Liver (tissue), 9 donors: Measurements from ENCODE around the gene CACFD1. TPM values are rescaled to one million over a fixed set of nuclear protein-coding genes. Genes with fewer than 3 reads are reported as not detected.

ENCODE experiments used
- DNase-seq: peaks from one replicate; pipeline ENCODE4 v3.0.0-alpha.2; 2017; ENCODE audit warnings: low spot score
- H3K27ac ChIP-seq, 2 donors: one replicate each; pipeline ENCODE4 v1.7.0; 2013; ENCODE audit warnings: inconsistent platforms in 2 of 2, low read length in 2 of 2, control low read depth in 1 of 2, low read depth in 1 of 2, mild to moderate bottlenecking in 1 of 2
- H3K27me3 ChIP-seq, 4 donors: one replicate each; pipeline versions ENCODE4 v1.6.1 to v1.7.0; 2013; ENCODE audit warnings: low read length in 3 of 4, inconsistent platforms in 1 of 4, mild to moderate bottlenecking in 1 of 4, moderate library complexity in 1 of 4; ENCODE audit not compliant: control insufficient read depth in 4 of 4, insufficient read depth in 4 of 4
- H3K36me3 ChIP-seq, 4 donors: one replicate each; pipeline versions ENCODE4 v1.6.1 to v1.7.0; 2013; ENCODE audit warnings: low read length in 3 of 4, mild to moderate bottlenecking in 3 of 4, low read depth in 1 of 4, moderate library complexity in 1 of 4; ENCODE audit not compliant: control insufficient read depth in 4 of 4, insufficient read depth in 3 of 4
- H3K4me1 ChIP-seq, 4 donors: one replicate each; pipeline versions ENCODE4 v1.6.1 to v1.7.0; 2013; ENCODE audit warnings: low read length in 3 of 4, mild to moderate bottlenecking in 3 of 4, moderate library complexity in 1 of 4; ENCODE audit not compliant: control insufficient read depth in 4 of 4, insufficient read depth in 4 of 4
- H3K4me3 ChIP-seq, 3 donors: one replicate each; pipeline versions ENCODE4 v1.6.1 to v1.7.0; 2013; ENCODE audit warnings: low read length in 3 of 3, control low read depth in 1 of 3, low read depth in 1 of 3, mild to moderate bottlenecking in 1 of 3
- H3K9ac ChIP-seq, 2 donors: one replicate each; pipeline ENCODE4 v1.7.0; 2013; ENCODE audit warnings: low read length in 2 of 2, mild to moderate bottlenecking in 2 of 2, moderate library complexity in 2 of 2, control low read depth in 1 of 2, low read depth in 1 of 2
- H3K9me3 ChIP-seq, 4 donors: one replicate each; pipeline versions ENCODE4 v1.6.1 to v1.7.0; 2013; ENCODE audit warnings: low read length in 3 of 4; ENCODE audit not compliant: control insufficient read depth in 4 of 4
- EGR1 ChIP-seq, 2 donors: IDR thresholded peaks; 2 replicates each; pipeline ENCODE4 v1.6.1; 2016 to 2018; ENCODE audit warnings: antibody characterized with exemption in 2 of 2, low read depth in 2 of 2
- FOXA1 ChIP-seq: IDR thresholded peaks from 2 replicates; pipeline ENCODE4 v1.6.1; 2016; ENCODE audit warnings: antibody characterized with exemption
- FOXA2 ChIP-seq: IDR thresholded peaks from 2 replicates; pipeline ENCODE4 v1.6.1; 2016; ENCODE audit warnings: antibody characterized with exemption
- GABPA ChIP-seq, 2 donors: IDR thresholded peaks in 1 of 2; conservative IDR thresholded peaks in 1 of 2; 2 replicates each; pipeline ENCODE4 v1.6.1; 2016; ENCODE audit warnings: antibody characterized with exemption in 2 of 2, mild to moderate bottlenecking in 1 of 2, moderate library complexity in 1 of 2
- HNF4A ChIP-seq, 2 donors: conservative IDR thresholded peaks; 2 replicates each; pipeline ENCODE4 v1.6.1; 2016; ENCODE audit warnings: antibody characterized with exemption in 2 of 2, mild to moderate bottlenecking in 2 of 2
- JUND ChIP-seq, 2 donors: IDR thresholded peaks; 2 replicates each; pipeline ENCODE4 v1.6.1; 2016; ENCODE audit warnings: antibody characterized with exemption in 2 of 2
- NR2F2 ChIP-seq: IDR thresholded peaks from 2 replicates; pipeline ENCODE4 v1.6.1; 2016; ENCODE audit warnings: antibody characterized with exemption
- RAD21 ChIP-seq, 2 donors: IDR thresholded peaks; 2 replicates each; pipeline ENCODE4 v1.6.1; 2016; ENCODE audit warnings: antibody characterized with exemption in 2 of 2, mild to moderate bottlenecking in 2 of 2
- RXRA ChIP-seq, 2 donors: IDR thresholded peaks; 2 replicates each; pipeline ENCODE4 v1.6.1; 2017 to 2018; ENCODE audit warnings: antibody characterized with exemption in 2 of 2, mild to moderate bottlenecking in 1 of 2
- YY1 ChIP-seq: IDR thresholded peaks from 2 replicates; pipeline ENCODE4 v1.6.1; 2016; ENCODE audit warnings: antibody characterized with exemption, mild to moderate bottlenecking
- WGBS: extraction: QIAGEN DNeasy Blood & Tissue Kit; methylation state at CpG from one replicate; pipeline ENCODE4 v1.1.7; 2013; 5-methylcytosine and 5-hydroxymethylcytosine counted together
- polyA plus RNA-seq, 2 donors: library from polyadenylated mRNA; stranded (reverse) in 1 of 2; unstranded in 1 of 2; fragments of 200-250 nt in 1 of 2; fragments of >200 nt in 1 of 2; fragmentation: Nextera tagmentation in 1 of 2; extraction: Ambion mirVana in 1 of 2; gene quantifications; one replicate each; pipeline versions ENCODE4 v1.2.1 to v1.2.3, GENCODE V29; 2013 to 2015
- total RNA-seq, 2 donors: library from RNA; depleted of rRNA; stranded (reverse); fragments of >200 nt; gene quantifications; one replicate each; pipeline ENCODE4 v1.2.3, GENCODE V29; 2014
- TF ChIP-seq, protein P1 (sequence below): IDR thresholded peaks from 2 replicates; pipeline ENCODE4 v1.6.1; 2016; ENCODE audit warnings: antibody characterized with exemption
- TF ChIP-seq, protein P2 (sequence below): IDR thresholded peaks from 2 replicates; pipeline ENCODE4 v1.6.1; 2016; ENCODE audit warnings: antibody characterized with exemption
- TF ChIP-seq, protein P3 (sequence below): IDR thresholded peaks from 2 replicates; pipeline ENCODE4 v1.6.1; 2016; ENCODE audit warnings: antibody characterized with exemption, mild to moderate bottlenecking
- TF ChIP-seq, protein P4 (sequence below): IDR thresholded peaks from 2 replicates; pipeline ENCODE4 v1.6.1; 2016; ENCODE audit warnings: antibody characterized with exemption
- TF ChIP-seq, protein P5 (sequence below): fragments of 150-350 bp; IDR thresholded peaks from 2 replicates; pipeline ENCODE4 v1.5.1; 2017; ENCODE audit warnings: improper control_type of control experiment, low read depth, low read length; ENCODE audit not compliant: missing input control
- donor health status: healthy.
- donor health status: healthy.
- donor health status: healthy.
- donor health status: healthy.
- donor health status: healthy.

The CACFD1 gene
- total and polyA plus RNA-seq, 4 donors: 10.1 to 34.5 (median 26.4) TPM

DNA sequence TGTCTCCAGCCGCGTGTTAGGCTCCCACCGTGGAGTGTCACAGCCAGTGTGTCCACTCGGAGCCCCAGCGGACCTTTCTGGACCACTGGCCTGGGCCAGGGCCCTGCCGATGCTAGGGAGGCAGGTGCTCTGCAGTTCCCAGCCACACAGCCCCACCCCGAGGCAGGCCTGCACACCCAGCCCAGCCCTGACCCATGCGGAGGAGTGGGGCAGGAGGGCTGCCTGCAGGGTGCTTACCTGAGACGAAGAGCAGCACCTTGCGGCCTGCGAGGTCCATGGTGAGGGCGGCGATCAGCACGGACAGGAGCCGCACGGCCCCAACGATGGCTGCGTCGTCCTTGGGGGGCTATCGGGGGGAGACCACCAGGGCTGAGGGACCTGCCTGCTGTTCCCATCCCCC, 14.0 kb downstream of the CACFD1 start:
- 90% methylated on average over 20 of the region's 20 CpGs for WGBS
- peaks cover 0 to 27% (median 13%) of the 10 kb centered on the region in 4 donors for H3K4me1 ChIP-seq

DNA sequence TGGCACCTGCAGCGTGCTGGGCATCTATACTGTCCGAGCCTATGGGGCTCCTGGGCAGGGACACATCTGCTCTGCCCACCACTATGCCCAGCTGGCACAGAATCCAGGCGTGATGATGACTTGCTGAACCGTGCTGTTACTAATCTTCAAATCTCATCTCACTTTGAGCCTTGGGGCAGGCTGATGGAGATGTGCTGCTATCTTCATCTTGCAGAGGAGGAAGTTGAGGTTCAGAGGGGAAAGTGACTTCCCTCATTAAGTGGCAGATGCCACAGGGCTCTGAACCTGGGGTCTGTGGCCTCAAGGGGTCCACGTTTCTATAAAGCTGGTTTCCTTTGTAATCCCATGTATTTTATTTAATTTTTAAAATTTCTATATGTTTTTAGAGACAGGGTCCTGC, 14.4 kb downstream of the CACFD1 start:
- TF ChIP-seq NR2F2 (no peak), RAD21 (IDR thresholded peaks at IDR 0.05) (no peak), JUND (IDR thresholded peaks at IDR 0.05) (no peak), HNF4A (conservative IDR thresholded peaks at IDR 0.05) (no peak), GABPA (IDR thresholded peaks at IDR 0.05 in 1 of 2, conservative IDR thresholded peaks at IDR 0.05 in 1 of 2) (no peak), FOXA1 (no peak), YY1 (no peak), EGR1 (IDR thresholded peaks at IDR 0.05; ENCODE audit: low read depth in 2 of 2) (no peak), RXRA (IDR thresholded peaks at IDR 0.05) (no peak), FOXA2 (no peak)
- TF ChIP-seq, protein P1, sequence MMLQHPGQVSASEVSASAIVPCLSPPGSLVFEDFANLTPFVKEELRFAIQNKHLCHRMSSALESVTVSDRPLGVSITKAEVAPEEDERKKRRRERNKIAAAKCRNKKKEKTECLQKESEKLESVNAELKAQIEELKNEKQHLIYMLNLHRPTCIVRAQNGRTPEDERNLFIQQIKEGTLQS: no peak
- TF ChIP-seq, protein P2, sequence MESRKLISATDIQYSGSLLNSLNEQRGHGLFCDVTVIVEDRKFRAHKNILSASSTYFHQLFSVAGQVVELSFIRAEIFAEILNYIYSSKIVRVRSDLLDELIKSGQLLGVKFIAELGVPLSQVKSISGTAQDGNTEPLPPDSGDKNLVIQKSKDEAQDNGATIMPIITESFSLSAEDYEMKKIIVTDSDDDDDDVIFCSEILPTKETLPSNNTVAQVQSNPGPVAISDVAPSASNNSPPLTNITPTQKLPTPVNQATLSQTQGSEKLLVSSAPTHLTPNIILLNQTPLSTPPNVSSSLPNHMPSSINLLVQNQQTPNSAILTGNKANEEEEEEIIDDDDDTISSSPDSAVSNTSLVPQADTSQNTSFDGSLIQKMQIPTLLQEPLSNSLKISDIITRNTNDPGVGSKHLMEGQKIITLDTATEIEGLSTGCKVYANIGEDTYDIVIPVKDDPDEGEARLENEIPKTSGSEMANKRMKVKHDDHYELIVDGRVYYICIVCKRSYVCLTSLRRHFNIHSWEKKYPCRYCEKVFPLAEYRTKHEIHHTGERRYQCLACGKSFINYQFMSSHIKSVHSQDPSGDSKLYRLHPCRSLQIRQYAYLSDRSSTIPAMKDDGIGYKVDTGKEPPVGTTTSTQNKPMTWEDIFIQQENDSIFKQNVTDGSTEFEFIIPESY: no peak
- TF ChIP-seq, protein P3, sequence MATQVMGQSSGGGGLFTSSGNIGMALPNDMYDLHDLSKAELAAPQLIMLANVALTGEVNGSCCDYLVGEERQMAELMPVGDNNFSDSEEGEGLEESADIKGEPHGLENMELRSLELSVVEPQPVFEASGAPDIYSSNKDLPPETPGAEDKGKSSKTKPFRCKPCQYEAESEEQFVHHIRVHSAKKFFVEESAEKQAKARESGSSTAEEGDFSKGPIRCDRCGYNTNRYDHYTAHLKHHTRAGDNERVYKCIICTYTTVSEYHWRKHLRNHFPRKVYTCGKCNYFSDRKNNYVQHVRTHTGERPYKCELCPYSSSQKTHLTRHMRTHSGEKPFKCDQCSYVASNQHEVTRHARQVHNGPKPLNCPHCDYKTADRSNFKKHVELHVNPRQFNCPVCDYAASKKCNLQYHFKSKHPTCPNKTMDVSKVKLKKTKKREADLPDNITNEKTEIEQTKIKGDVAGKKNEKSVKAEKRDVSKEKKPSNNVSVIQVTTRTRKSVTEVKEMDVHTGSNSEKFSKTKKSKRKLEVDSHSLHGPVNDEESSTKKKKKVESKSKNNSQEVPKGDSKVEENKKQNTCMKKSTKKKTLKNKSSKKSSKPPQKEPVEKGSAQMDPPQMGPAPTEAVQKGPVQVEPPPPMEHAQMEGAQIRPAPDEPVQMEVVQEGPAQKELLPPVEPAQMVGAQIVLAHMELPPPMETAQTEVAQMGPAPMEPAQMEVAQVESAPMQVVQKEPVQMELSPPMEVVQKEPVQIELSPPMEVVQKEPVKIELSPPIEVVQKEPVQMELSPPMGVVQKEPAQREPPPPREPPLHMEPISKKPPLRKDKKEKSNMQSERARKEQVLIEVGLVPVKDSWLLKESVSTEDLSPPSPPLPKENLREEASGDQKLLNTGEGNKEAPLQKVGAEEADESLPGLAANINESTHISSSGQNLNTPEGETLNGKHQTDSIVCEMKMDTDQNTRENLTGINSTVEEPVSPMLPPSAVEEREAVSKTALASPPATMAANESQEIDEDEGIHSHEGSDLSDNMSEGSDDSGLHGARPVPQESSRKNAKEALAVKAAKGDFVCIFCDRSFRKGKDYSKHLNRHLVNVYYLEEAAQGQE: no peak
- TF ChIP-seq, protein P4, sequence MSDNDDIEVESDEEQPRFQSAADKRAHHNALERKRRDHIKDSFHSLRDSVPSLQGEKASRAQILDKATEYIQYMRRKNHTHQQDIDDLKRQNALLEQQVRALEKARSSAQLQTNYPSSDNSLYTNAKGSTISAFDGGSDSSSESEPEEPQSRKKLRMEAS: no peak
- TF ChIP-seq, protein P5, sequence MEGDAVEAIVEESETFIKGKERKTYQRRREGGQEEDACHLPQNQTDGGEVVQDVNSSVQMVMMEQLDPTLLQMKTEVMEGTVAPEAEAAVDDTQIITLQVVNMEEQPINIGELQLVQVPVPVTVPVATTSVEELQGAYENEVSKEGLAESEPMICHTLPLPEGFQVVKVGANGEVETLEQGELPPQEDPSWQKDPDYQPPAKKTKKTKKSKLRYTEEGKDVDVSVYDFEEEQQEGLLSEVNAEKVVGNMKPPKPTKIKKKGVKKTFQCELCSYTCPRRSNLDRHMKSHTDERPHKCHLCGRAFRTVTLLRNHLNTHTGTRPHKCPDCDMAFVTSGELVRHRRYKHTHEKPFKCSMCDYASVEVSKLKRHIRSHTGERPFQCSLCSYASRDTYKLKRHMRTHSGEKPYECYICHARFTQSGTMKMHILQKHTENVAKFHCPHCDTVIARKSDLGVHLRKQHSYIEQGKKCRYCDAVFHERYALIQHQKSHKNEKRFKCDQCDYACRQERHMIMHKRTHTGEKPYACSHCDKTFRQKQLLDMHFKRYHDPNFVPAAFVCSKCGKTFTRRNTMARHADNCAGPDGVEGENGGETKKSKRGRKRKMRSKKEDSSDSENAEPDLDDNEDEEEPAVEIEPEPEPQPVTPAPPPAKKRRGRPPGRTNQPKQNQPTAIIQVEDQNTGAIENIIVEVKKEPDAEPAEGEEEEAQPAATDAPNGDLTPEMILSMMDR: no peak

More for the DNA sequence above, 14.0 kb downstream of the CACFD1 start:
- Histone ChIP-seq H3K9ac (no peak overlapping the region), H3K27me3 (no peaks in the 10 kb centered on the region), H3K4me3 (no peak overlapping the region), H3K36me3 (peaks cover 0 to 3% (median 0%) of the 10 kb centered on the region in 4 donors), H3K9me3 (no peaks in the 10 kb centered on the region), H3K27ac (no peak overlapping the region)
- no peak for TF ChIP-seq HNF4A (conservative IDR thresholded peaks at IDR 0.05)
- no peak for DNase-seq

More for the DNA sequence above, 14.4 kb downstream of the CACFD1 start:
- no peaks in the 10 kb centered on the region for H3K9me3 ChIP-seq
- WGBS: 66% methylated on average over 5 of the region's 5 CpGs
- H3K4me1 ChIP-seq: peaks cover 0 to 28% (median 13%) of the 10 kb centered on the region in 4 donors
- DNase-seq: no peak
- H3K36me3 ChIP-seq: no peaks in the 10 kb centered on the region
- no peak overlapping the region for H3K4me3 ChIP-seq
- H3K27me3 ChIP-seq: no peaks in the 10 kb centered on the region
- no peak overlapping the region for H3K27ac ChIP-seq
- H3K9ac ChIP-seq: no peak overlapping the region
